GM12873 (cell line): Measurements from ENCODE around the gene MICALL1.

Source experiments
- CTCF ChIP-seq: IDR thresholded peaks from 2 replicates; pipeline ENCODE4 v1.5.1; 2012; ENCODE audit warnings: low read depth, mild to moderate bottlenecking, moderate library complexity, low read length, control low read depth; ENCODE audit not compliant: insufficient read depth; ENCODE audit errors: missing control alignments

The MICALL1 gene

GRCh38 chr22:37965940-37966664, 60.0 kb downstream of the MICALL1 start:
- TF ChIP-seq CTCF, result no peak

GRCh38 chr22:37967147-37967546, 61.0 kb downstream of the MICALL1 start:
- TF ChIP-seq CTCF, result no peak

- TF ChIP-seq CTCF, result no peak
Measured at GRCh38 chr22:37967637-37968451, 61.7 kb downstream of the MICALL1 start.

- no peak for TF ChIP-seq CTCF
Measured at GRCh38 chr22:37968452-37969251, 62.6 kb downstream of the MICALL1 start.

GRCh38 chr22:37970864-37971263, 64.8 kb downstream of the MICALL1 start:
- no peak for TF ChIP-seq CTCF

GRCh38 chr22:37971475-37972434, 65.7 kb downstream of the MICALL1 start:
- TF ChIP-seq CTCF, result no peak
